GM12878 (cell line): Measurements from ENCODE around the gene SOST. TPM values are rescaled to one million over a fixed set of nuclear protein-coding genes. Genes with fewer than 3 reads are reported as not detected.

Experiments
- BHLHE40 ChIP-seq, 2 experiments: fragments of 450-650 bp in 1 of 2; IDR thresholded peaks; 2 replicates each; pipeline ENCODE4 v1.6.1; 2011 to 2017; ENCODE audit warnings: low read depth in 2 of 2, borderline replicate concordance in 1 of 2, improper control_type of control experiment in 1 of 2, low read length in 1 of 2, mild to moderate bottlenecking in 1 of 2
- CREB1 ChIP-seq: IDR thresholded peaks from 2 replicates; pipeline ENCODE4 v1.6.1; 2012; ENCODE audit warnings: low read depth, mild to moderate bottlenecking, inconsistent platforms
- ESRRA ChIP-seq: IDR thresholded peaks from 2 replicates; pipeline ENCODE4 v1.6.1; 2012; ENCODE audit warnings: mild to moderate bottlenecking, low read length, improper control_type of control experiment
- GATAD2B ChIP-seq: fragments of 450-650 bp; conservative IDR thresholded peaks from 2 replicates; pipeline ENCODE4 v1.6.1; 2017; ENCODE audit warnings: low read depth, mild to moderate bottlenecking, moderate library complexity
- IKZF1 ChIP-seq: fragments of 450-650 bp; conservative IDR thresholded peaks from 2 replicates; pipeline ENCODE4 v1.6.1; 2017; ENCODE audit warnings: antibody characterized with exemption, mild to moderate bottlenecking
- LARP7 ChIP-seq: fragments of 450-650 bp; IDR thresholded peaks from 2 replicates; pipeline ENCODE4 v1.6.1; 2017; ENCODE audit warnings: mild to moderate bottlenecking
- MXI1 ChIP-seq: fragments of 150-350 bp; IDR thresholded peaks from 2 replicates; pipeline ENCODE4 v1.6.1; 2011; ENCODE audit warnings: low read depth, mild to moderate bottlenecking, inconsistent platforms, low read length, improper control_type of control experiment
- NR2F1 ChIP-seq: fragments of 450-650 bp; conservative IDR thresholded peaks from 2 replicates; pipeline ENCODE4 v1.6.1; 2017; ENCODE audit warnings: mild to moderate bottlenecking
- POLR2A ChIP-seq: IDR thresholded peaks from 2 replicates; pipeline ENCODE4 v1.6.1; 2011; ENCODE audit warnings: low read depth, mild to moderate bottlenecking, low read length
- POLR2AphosphoS5 ChIP-seq: IDR thresholded peaks from 2 replicates; pipeline ENCODE4 v1.6.1; 2011; ENCODE audit warnings: mild to moderate bottlenecking, low read length, inconsistent platforms
- POU2F2 ChIP-seq: IDR thresholded peaks from 3 replicates; pipeline ENCODE4 v1.6.1; 2011; ENCODE audit warnings: low read depth, mild to moderate bottlenecking, low read length, borderline replicate concordance
- REST ChIP-seq: IDR thresholded peaks from 2 replicates; pipeline ENCODE4 v1.6.1; 2012; ENCODE audit warnings: mild to moderate bottlenecking, low read depth, low read length
- RUNX3 ChIP-seq: IDR thresholded peaks from 2 replicates; pipeline ENCODE4 v1.6.1; 2012; ENCODE audit warnings: low read length, inconsistent platforms
- SIX5 ChIP-seq: IDR thresholded peaks from 2 replicates; pipeline ENCODE4 v1.6.1; 2011; ENCODE audit warnings: mild to moderate bottlenecking, low read depth, low read length, moderate library complexity; ENCODE audit not compliant: severe bottlenecking
- SPI1 ChIP-seq: IDR thresholded peaks from 2 replicates; pipeline ENCODE4 v1.6.1; 2011; ENCODE audit warnings: low read depth, mild to moderate bottlenecking, low read length, moderate library complexity, borderline replicate concordance; ENCODE audit not compliant: insufficient read depth
- STAT1 ChIP-seq: fragments of 450-650 bp; conservative IDR thresholded peaks from 2 replicates; pipeline ENCODE4 v1.6.1; 2014; ENCODE audit warnings: antibody characterized with exemption, mild to moderate bottlenecking
- TAF1 ChIP-seq: IDR thresholded peaks from 2 replicates; pipeline ENCODE4 v1.6.1; 2011; ENCODE audit warnings: mild to moderate bottlenecking, low read depth, low read length, borderline replicate concordance
- TCF12 ChIP-seq: IDR thresholded peaks from 2 replicates; pipeline ENCODE4 v1.6.1; 2011; ENCODE audit warnings: low read depth, mild to moderate bottlenecking, low read length
- USF1 ChIP-seq: IDR thresholded peaks from 2 replicates; pipeline ENCODE4 v1.6.1; 2011; ENCODE audit warnings: borderline replicate concordance, low read depth, mild to moderate bottlenecking, moderate library complexity, mixed read lengths, low read length; ENCODE audit not compliant: insufficient read depth; ENCODE audit errors: extremely low read length
- YY1 ChIP-seq: IDR thresholded peaks from 2 replicates; pipeline ENCODE4 v1.6.1; 2011; ENCODE audit warnings: low read depth, mild to moderate bottlenecking, low read length
- ZNF687 ChIP-seq: fragments of 450-650 bp; IDR thresholded peaks from 2 replicates; pipeline ENCODE4 v1.6.1; 2017; ENCODE audit warnings: mild to moderate bottlenecking, moderate library complexity
- ZSCAN29 ChIP-seq: fragments of 450-650 bp; IDR thresholded peaks from 2 replicates; pipeline ENCODE4 v1.6.1; 2017; ENCODE audit warnings: mild to moderate bottlenecking, moderate library complexity
- polyA plus RNA-seq, 11 experiments: library from polyadenylated mRNA; depleted of rRNA in 4 of 11; unstranded in 6 of 11; stranded (reverse) in 5 of 11; fragments of >200 nt; fragmentation: Nextera tagmentation in 4 of 11; fragmentation: Illumina TruSeq in 1 of 11; extraction: Ambion mirVana in 4 of 11; extraction: Trizol in 1 of 11; gene quantifications; 1 replicate in 1 of 11; 2 replicates in 10 of 11; pipeline versions ENCODE4 v1.2.1 to v1.2.3, GENCODE V29; 2011 to 2016; ENCODE audit warnings: inconsistent platforms in 2 of 11, missing spikeins in 2 of 11, low read depth in 1 of 11
- total RNA-seq, 4 experiments: library from RNA; depleted of rRNA in 3 of 4; stranded (reverse); fragments of >200 nt in 3 of 4; fragmentation: Illumina TruSeq in 1 of 4; extraction: Trizol in 1 of 4; gene quantifications; 2 replicates each; pipeline versions ENCODE4 v1.2.1 to v1.2.3, GENCODE V29; 2013 to 2021

The SOST gene
- total and polyA plus RNA-seq, 10 of the 15 experiments (the other 5 are each of a cell fraction or from before 2014, with no cell fraction given) = not detected

- TF ChIP-seq POU2F2 (peak; percentile 42; the same call in 1 of the 3 replicates), RUNX3 (no peak), ESRRA (no peak), LARP7 (peak; percentile 95), SPI1 (peak; percentile 40; the same call in 1 of the 2 replicates), POLR2A (peak; percentile 93), POLR2AphosphoS5 (peak; percentile 51; the same call in 1 of the 2 replicates), TCF12 (no peak), REST (no peak), SIX5 (peak; percentile 39), TAF1 (peak; percentile 51; the same call in 1 of the 2 replicates), CREB1 (0 out of 2 replicates have a peak, but pooled peaks have one; percentile 12), NR2F1 (peak; percentile 62; the same call in 1 of the 2 replicates), ZNF687 (peak; percentile 88), YY1 (peak; percentile 54; the same call in 1 of the 2 replicates), ZSCAN29 (no peak), BHLHE40 (IDR thresholded peaks at IDR 0.05; ENCODE audit: borderline replicate concordance in 1 of 2, low read depth in 2 of 2, low read length in 1 of 2) (peak in 1 of 2 experiments; percentile 56; a peak in 2 of 4 replicates), GATAD2B (peak; percentile 95), MXI1 (0 out of 2 replicates have a peak, but pooled peaks have one; percentile 14), IKZF1 (peak; percentile 81), STAT1 (peak; percentile 89; the same call in 1 of the 2 replicates), USF1 (no peak)
These were observed 38.1 kb downstream of the SOST start (continued) for GRCh38 chr17:43720311-43721060.
